ENCODE measurements around the gene TLR5.

TLR5 gene

DNA sequence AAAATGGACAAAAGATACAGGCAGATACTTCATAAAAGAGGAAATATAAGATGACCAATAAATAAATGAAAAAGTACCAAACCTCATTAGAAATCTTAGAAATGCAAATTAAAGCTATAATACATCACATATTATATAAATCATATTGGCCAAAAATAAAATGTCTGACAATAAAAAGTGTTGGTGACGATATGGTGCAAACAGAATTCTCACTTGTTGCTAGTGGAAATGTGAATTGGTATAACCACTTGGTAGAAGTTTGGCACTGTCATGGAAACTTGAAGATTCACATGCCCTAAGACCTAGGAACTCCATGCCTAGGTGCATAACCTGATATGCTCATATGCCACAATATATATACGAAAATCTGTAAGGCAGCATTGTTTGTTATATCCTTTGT is 4.4 kb upstream of the TLR5 start:
- DNase-seq = no peak

DNA sequence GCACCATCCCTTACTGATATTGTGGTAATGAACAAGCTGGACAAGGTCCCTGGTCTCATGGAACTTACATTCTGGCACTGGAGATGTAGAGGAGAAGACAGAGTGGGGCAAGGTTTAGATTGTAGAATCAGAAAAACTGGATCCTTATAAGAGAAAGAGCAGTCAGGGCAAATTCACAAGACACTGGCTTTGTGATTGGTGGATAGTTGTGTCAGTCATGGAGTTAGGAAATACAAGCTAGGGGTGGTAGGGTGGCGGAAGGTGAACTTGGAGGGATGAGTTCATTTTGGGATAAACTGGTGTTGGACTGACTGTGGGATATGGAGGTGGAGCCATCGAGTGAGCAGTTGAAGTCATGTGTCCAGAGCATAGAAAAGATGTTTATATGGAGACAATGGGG is 3.7 kb upstream of the TLR5 start:
- DNase-seq = no peak

DNA sequence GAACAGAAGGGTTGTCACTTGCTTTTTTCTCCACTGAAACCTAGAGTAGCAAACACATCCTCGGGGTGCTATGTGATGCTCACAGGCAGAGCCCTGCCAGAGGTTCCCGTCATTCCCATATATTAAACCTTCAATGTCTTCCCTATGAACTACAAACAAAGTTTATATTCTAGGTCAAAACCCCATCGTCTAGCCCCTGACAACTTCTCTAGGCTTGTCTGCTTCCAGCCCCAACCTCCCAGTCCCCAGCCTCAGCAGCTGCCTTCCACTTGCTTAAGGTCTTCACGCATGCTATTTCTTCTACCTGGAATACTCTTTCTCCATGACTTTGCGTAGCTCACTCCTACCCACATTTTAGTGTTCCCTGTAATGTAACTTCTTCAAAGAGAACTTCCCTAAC is 1.9 kb upstream of the TLR5 start:
- no peak for DNase-seq

DNA sequence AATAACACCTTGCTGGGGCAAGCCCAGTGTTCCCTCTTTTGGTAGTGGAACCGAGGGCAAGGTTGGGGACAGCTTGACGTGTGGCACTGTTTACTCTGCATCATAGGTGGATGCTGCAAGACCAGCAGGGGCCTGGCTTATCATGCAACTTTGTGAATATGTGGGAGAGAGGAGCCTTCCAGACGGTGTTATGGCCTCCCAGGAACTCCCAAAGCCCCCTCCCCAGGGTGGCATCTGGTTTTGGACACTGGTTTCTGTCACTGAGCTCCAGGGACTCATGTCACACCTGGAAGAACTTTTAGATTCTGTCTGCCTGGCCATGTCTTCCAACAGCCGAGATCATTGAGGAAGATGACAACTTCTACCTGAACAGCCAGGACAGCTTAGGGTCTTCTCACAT is 1.4 kb upstream of the TLR5 start:
- no peak for DNase-seq

DNA sequence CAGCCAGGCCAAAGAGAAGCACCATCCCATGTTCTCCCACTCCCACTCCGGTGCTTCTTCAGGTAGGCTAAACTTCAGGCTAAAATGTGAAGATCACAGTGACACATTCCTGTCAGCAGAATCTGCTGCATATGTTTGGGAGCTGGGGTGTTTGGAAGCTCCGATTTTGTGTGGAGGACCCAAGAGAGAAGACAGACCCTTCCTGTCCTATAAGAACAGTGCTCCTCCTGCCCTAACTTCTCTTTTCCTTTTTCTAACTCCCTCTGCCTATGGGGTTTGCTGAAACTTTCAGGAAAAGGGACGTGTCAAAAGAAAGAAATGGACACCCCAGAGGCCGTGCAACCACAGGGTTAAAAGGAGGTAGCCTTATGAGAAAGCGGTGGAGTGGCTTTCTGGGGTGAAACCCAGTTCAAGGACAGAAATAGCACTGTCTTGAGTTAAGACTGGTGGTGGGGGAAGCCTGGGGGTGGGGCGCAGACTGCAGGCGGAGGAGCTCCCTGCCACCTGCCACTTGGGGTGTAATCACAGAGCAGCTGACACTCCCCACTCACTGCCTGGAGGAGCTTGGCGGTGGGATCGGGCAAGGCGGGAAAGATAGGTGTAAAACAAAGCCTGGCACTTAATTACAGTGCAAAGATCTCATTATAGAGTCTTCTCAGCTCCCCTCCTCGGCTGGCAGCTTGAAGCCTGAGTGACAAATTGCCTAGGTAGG is 645 bp upstream of the TLR5 start:
- DNase-seq = peak; percentile 37

DNA sequence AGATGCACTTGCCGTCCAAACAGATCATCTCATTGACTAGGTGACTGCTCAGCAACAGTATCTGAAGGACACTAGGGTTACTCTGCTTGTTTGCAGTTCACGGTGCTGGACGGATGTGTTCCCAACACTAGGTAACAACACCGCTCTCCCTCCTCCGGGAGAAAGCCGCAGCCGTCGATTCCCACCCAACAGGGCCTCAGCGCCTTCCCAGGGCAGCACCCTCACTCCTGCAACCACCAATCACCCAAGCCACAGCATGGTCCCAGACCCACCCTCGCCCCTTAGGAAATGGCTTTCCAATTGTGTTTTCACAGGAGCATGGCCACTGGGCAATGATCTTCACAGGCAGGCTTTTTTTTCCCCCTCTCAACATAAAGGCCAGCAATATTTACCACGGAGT is 779 bp downstream of the TLR5 start:
- no peak for DNase-seq

DNA sequence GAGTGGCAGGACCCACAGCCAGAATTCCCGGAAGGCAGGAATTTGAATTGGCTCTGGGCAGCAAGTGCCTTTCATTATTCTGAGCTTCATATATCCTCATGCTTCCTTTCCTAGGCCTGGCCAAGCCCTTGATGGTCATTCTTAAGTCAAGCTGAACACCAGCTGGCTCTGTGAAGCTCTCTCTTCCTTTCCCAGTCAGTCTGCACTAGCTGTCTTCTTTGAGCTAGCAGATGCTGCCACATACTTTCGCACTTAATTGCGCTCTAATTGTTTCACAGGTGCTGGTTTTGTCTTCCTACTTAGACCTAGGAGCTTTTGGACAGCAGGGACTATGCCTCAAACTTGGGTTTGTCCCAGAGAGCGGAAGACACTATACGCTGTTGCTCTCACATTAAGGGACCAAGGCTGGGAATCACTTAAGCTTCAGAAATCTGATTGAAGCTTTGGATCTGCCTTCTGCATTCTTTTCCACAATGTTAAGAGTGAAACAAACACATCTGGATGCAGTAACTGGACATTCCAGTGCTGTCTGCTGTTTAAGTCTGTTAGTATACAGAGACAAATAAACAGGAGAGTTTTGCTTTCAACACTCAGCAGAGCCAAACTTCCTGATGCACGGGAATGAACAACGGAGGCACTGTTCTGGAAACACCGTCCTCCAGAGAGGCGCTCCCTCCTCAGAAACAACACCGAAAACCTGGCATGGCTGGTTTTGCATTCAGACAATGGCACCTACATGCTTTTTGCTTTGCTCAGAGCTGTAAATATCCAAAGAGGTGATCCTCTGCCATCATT is 2.2 kb downstream of the TLR5 start:
- DNase-seq = no peak

DNA sequence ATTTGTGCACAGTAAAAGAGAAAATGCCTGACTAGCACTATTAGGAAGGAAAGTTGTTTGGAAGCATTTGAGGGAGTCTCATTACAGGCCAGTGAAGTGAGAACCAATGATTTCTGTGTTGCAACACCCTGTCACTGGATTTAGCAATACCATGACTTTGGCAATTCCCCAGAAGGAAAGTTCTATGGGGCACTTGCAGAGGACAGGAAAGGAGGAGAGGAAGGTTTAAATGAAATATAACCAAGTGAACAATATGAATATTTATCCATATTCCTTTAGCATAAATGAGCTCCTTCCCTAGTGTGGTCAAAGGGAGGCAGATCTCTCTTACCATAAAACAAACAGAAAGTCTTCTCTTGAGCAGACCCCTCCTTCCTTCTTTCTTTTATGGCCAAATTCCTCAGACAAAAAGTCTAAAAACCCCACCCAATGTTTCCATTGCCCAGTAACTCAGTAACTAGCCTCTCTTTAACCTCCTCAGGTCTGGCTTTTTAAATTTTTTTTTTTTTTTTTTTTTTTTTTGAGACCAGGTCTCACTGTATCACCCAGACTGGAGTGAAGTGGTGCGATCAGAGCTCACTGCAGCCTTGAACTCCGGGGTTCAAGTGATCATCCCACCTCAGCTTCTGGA is 5.5 kb downstream of the TLR5 start:
- no peak for DNase-seq

DNA sequence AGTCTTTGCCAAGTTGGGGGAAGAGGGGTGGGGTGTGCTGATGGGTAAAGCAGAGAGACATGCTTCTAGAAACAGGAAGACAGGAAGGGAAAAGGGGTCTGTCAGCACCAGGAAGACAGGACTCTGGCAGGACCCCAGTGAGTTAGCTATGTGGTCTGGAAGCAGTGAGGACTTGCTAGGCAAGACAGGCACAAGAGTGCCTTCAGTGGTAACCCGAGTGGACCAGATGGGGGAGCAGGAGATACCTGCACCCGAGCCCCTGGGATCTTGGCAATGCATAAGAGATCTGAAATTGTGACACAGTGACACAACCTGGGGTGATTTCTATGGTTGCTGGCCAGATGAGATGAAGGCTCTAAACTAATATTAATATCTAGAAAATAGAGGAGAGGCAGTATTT is 7.0 kb downstream of the TLR5 start:
- DNase-seq = no peak

DNA sequence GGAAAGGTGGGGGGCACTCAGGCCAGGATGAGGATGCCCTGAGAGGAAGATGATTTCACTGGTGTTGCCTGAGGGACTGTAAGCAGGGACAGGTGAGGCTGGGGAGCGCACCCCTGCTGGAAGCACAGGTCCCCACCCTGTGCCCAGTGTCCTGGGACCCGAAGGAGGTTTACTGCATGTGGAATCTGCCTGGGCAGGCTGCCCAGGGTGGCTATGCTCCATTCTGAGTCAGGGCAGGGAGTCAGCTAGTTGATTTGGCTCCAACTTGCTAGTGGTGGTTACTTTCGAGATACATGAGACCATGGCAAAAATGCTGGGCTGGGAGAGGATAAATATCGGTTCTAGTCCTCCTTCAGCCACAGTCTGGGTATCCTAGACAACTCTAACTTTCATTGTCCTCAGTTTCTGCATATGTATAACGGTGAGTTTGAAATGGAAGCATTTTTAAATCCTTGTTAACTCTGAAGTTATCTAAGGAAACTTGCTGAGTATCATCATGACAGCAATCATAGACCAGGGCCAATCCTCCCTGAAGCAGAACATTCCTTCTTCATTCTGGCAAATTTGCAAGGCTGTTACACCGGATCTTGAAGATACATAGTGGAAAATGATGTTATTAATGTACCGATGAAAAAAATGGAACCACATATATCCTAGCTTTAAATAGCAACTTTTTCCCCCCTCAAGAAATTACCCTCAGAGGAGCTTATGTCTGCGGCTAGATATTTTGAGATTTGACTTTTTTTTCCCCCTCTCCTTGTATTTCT is 7.7 kb downstream of the TLR5 start:
- no peak for DNase-seq

DNA sequence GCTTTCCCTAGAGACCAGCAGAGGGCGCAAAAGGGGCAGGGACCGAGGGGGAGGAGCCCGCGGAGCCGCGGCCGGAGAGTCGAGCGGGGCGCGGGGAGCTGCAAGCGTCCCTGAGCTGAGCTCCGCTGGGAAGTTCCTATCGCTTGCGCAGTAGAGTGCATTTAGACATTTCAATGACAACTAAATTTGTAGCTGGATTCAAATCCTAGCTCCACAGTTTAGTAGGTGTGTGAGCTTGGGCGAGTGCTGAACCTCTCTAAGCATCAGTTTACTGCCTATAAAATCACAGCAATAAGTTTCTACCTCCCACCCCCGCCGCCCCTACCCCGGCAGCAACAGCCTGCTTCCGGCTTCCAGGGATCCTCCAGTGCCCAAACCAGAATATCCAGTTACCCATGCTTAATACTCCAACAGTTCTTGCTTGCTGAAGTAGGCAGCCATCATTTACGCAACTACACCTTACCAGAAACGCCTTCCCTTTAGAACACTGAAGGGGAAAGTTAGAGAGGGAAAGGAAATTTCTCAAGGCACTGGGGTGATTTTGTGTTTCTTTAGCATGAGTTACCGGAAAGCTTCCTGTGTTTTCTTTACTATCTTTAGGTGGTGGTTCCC is 9.1 kb downstream of the TLR5 start:
- peak; percentile 72 for DNase-seq

DNA sequence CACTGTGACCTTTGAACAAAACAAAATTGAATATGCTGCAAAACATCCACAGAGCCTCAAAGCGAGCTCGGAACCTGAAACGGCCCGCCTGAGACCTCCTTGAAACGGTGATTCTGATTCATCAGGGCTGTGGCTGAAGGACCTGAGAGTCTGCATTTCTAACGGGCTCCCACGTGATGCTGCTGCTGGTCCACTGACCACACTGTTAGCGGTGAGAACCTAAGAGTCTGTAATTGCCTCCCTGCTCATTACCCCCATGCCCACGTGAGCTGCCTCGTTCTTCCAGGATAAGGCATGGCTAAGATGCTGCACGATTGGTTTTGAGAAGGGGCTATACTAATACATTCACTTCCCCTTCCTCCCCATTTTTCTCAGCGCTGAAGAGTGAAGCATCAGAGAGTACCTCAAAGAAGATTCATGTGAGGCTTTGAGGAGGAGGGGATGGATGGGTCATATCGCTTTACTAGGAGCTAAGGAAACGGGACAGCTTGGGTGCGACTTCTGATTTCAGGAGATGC is 9.7 kb downstream of the TLR5 start:
- no peak for DNase-seq

DNA sequence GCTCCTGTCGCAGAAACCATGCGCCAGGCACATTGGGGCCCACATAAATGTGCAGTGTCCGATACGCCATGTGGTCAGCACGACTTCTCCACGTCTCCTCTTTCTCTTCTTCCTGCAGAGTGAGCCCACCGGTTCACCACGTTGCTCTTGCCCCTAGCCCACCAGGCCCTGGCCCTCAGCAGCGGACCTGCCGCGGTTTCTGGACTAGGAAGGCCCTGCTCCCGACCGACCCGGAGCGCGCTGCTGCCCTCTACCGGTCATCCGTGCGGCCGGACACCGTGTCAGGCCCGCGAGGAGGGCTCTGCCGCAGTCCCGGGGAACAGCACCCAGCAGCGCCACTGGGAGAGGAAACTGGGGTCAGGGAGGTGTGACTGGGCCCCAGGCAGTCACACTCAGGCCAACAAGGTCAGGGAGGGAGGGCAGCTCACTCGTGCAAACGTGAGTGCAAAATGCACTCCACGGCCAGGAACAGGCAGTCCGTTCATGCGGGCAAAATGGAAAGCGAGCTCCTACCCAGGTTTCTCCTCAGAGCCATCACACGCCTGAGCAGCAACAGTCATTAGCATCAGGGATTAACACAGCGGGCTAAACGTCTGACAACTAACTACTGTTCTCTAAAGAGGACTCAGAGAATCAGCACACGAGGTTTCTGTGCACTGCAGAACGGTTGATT is 13.7 kb downstream of the TLR5 start:
- peak; percentile 44 for DNase-seq

DNA sequence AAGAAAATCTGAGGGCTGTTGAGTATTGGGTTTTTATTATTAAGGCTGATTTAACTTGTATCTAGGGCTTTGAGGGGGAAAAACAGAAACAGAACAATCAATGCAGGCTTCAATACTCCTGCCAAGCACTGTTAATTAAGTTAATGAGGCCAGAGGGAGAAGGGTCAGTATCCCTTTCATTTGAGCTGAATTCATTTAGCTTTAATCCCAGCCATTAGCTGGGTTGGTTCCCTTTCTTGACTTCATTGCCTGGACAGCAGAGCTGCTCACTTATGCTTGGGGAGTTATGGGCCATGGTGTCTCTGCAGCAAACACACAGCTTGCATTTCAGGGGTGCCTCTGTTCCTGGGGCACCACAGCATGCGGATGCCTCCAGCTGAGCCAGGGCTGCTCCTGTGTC is 16.3 kb downstream of the TLR5 start:
- DNase-seq = no peak

DNA sequence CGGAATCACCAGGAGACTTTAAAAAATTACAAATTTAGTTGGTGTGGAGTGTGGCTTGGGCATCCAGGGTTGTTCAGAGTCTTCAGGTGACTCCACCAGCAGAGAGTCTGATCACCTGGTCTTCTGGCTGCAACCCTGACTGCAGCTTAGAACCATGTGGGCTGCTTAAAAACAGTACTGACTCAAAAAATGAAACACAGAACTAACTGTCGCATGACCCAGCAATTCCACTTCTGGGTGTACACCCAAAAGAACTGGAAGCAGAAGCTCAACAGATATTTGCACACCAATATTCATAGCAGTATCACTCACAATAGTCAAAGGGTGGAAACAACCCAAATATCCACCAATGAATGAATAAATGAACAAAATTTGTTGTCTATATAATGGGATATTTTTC is 17.3 kb downstream of the TLR5 start:
- DNase-seq = no peak

DNA sequence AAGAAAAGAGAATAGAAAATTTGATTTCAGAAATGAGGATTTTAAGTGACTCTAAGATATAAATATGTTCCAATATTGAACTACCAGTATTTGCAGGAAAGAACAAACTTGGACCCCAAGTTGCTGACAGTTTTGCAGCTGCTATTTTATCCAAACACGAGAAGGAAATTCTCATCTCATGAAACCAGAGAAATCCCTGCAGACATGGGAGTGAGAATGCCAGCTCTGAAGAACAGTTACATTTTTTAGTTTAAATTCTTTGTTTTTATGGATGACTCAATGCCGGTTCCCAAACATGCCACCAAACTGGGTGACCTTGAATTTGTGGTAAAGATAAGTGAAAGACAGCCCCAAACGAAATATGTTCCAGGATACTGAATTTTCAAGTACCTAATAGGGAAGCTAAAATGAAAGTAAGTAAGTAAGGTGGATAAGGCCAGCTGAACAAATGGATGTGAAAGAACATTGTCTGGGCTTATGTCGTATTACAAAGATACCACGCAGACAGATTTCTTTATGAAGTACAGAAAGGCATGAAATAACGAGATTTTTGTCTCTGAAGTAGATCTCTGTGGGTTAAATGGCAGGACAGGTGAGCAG is 19.9 kb downstream of the TLR5 start:
- no peak for DNase-seq

DNA sequence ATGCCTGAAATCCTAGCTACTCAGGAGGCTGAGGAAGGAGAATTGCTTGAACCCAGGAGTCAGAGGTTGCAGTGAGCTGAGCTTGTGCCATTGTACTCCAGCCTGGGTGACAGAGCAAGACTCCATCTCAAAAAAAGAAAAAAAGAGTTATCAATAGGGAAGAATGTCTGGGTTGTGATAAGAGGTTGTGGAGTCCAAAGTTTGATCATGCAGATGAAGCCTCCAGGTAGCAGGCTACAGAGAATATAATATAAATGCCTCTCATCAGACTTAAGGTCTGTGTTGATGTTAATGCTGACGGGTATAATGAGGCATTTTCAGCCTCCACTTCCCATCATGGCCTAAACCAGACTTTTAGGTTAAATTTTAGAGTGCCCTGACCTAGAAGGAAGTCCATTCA is 24.6 kb downstream of the TLR5 start:
- no peak for DNase-seq

DNA sequence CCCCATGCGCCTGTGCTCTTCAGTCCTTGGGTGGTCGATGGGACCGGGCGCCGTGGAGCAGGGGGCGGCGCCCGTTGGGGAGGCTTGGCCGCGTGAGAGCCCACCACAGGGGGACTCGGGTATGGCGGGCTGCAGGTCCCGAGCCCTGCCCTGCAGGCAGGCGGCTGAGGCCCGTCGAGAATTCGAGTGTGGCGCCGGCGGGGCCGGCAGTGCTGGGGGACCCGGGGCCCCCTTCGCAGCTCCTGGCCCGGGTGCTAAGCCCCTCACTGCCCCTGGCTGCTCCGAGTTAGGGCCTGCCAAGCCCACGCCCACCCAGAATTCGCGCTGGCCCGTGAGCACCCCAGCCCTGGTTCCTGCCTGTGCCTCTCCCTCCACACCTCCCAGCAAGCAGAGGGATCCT is 26.1 kb downstream of the TLR5 start:
- DNase-seq = no peak

DNA sequence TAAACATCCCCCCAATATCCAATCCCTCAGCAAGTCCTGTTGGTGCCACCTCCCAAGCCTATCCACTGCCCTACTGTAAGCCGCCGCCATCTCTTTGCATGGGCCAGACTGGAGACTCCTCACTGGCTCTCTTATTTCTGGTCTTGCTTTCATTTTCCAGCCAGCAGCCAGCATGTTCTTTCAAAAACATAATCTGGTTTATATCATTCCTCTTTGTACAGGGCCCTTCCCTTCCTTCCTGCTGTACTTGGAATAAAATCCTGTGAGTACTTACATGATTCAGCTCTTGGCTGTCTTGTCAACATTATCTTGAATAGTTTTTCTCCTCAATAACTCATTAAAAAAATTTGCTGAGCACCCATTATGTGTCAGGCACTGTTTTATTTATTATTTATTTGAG is 28.2 kb downstream of the TLR5 start:
- no peak for DNase-seq

DNA sequence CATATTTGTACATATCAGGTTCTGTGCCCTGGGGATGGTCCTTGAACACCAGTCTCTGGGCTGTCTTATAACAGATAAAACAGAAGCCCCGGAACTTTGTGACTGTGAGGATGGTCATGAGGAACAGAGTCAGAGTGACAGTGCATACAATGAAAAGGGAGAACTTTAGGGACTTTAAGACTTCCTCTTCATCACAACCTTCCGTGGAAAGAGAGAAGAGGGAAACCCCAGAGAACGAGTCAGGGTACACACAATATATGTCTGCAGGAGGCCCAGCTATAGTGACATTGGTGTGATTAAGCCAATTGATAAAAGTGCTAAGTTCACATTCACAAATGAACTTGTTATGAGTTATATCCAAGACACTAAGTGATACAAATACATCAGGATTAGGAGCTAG is 32.1 kb downstream of the TLR5 start:
- no peak for DNase-seq

DNA sequence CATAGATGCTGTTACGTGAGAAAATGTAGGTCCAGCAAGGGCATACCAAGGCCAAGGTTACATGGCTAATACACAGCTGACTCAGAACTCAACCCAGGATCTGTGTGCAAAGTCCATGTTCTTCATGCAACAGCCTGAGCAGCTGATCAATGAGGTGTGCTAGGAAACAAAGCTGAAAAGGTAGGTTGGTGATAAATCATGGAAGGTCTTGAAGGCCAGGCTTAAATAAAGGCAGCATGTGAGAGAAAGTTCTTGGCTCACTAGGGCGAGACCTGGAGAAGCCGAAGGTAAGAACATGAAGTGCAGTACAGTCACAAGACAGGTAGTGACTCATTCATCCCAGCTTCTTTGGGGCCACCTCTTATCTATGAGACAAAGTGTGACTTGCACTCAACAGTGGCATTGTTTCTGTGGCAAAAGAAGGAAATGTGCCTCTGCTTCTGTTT is 33.4 kb downstream of the TLR5 start:
- no peak for DNase-seq

DNA sequence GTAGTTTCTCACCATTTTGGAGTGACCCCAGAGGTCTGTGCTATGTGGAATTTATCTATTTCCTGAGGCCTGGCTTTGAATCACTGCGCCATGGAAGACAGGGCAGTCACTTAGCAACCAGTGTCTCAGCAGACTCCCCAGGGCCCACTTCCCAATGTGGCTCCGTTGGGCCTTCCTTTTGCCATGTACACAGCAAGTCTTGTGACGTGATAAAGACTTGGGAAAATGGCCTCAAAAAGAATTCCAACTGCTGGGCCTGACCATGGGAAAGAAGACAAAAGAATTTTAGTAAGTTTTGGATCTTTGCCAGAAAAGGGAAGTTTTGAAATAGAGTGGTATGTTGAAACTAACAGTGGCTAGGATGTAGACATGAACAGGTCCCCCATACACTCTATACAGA is 36.2 kb downstream of the TLR5 start:
- no peak for DNase-seq
